ENCODE results near the gene ZPLD1. TPM values are rescaled to one million over a fixed set of nuclear protein-coding genes. Genes with fewer than 3 reads are reported as not detected.

ZPLD1 gene
- total and polyA plus RNA-seq, 2 of the 4 experiments (the other 2 are of a cell fraction) = under 0.01 to 0.03 TPM

DNA sequence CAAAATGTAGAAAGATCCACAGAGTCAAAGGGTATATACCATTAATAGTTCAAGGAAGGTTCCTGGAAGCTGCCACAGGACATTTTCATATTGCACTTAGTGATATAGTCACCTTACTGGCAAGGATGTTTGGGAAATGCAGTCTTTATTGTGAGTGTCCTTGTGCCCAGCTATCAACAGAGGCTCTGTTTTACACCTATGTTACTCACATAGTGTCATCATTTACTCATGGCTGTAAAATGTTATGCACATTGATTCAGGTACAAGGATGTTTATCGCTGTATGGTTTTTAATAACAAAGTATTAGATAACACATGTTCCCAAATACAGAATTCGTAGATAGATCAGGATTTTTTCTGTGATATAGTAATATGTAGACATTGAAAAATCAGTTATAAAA lies 50.9 kb downstream of the ZPLD1 start:
- H3K36me3 ChIP-seq (ENCODE audit: control insufficient read depth, insufficient read depth, low read length) = no peaks in the 10 kb centered on the region
- H3K4me2 ChIP-seq (ENCODE audit: low read depth, low read length) = no peak overlapping the region
- no peak overlapping the region for H4K8ac ChIP-seq (ENCODE audit: low read depth in 2 of 2, low read length in 2 of 2)
- H3K4me3 ChIP-seq (ENCODE audit: insufficient read depth, low read depth, low read length) = no peak overlapping the region
- H4K20me1 ChIP-seq (ENCODE audit: insufficient read depth, low read length) = no peaks in the 10 kb centered on the region
- no peak overlapping the region for H3K27ac ChIP-seq (ENCODE audit: insufficient read depth, low read length)
- no peak for ATAC-seq (ENCODE audit: low read depth)
- H3K9me1 ChIP-seq (ENCODE audit: insufficient read depth, low read length) = no peaks in the 10 kb centered on the region
- no peaks in the 10 kb centered on the region for H3K4me1 ChIP-seq (ENCODE audit: control insufficient read depth, insufficient read depth, low read length)
- no peak overlapping the region for H2AK5ac ChIP-seq (ENCODE audit: low read depth, low read length)
- H4K91ac ChIP-seq (ENCODE audit: insufficient read depth, low read depth, low read length) = no peak overlapping the region
- H2AK9ac ChIP-seq (replicated peaks; ENCODE audit: low read depth, low read length, poor library complexity) = no peak overlapping the region
- no peak overlapping the region for H3K56ac ChIP-seq (ENCODE audit: extremely low read depth, insufficient read depth, low read length)
- CTCF ChIA-PET = no interaction called here
- intact Hi-C loops (cut with micrococcal nuclease) = no loop called here
- H3K9me3 ChIP-seq (ENCODE audit: control insufficient read depth, insufficient read depth, low read length) = no peaks in the 10 kb centered on the region
- H3K27me3 ChIP-seq (ENCODE audit: control insufficient read depth, insufficient read depth, low read length) = no peaks in the 10 kb centered on the region
- H2BK15ac ChIP-seq (ENCODE audit: low read depth, low read length) = no peak overlapping the region
- no peak overlapping the region for H2BK20ac ChIP-seq (ENCODE audit: low read depth, low read length)
- H3K9ac ChIP-seq (ENCODE audit: low read depth, low read length) = no peak overlapping the region
- H2BK120ac ChIP-seq (ENCODE audit: low read depth, low read length) = no peak overlapping the region
- in situ Hi-C loops (cut with MboI; ENCODE audit: low sequenced_read_pairs) = no loop called here
- H3K18ac ChIP-seq (ENCODE audit: low read depth, low read length) = no peak overlapping the region
- H3K14ac ChIP-seq (replicated peaks; ENCODE audit: low read depth, low read length) = no peak overlapping the region
- H3K4ac ChIP-seq (ENCODE audit: low read depth, low read length) = no peak overlapping the region
- H2AFZ ChIP-seq (replicated peaks; ENCODE audit: low read length, poor library complexity) = no peak overlapping the region
- no peak for DNase-seq
- BruUV-seq (replicated peaks) = no TSS peak
- no peak for TF ChIP-seq FOS (IDR thresholded peaks at IDR 0.05; ENCODE audit: low read depth, low read length)
- TF ChIP-seq RAD21 (IDR thresholded peaks at IDR 0.05; ENCODE audit: low read length) = no peak
- TF ChIP-seq, protein P1, sequence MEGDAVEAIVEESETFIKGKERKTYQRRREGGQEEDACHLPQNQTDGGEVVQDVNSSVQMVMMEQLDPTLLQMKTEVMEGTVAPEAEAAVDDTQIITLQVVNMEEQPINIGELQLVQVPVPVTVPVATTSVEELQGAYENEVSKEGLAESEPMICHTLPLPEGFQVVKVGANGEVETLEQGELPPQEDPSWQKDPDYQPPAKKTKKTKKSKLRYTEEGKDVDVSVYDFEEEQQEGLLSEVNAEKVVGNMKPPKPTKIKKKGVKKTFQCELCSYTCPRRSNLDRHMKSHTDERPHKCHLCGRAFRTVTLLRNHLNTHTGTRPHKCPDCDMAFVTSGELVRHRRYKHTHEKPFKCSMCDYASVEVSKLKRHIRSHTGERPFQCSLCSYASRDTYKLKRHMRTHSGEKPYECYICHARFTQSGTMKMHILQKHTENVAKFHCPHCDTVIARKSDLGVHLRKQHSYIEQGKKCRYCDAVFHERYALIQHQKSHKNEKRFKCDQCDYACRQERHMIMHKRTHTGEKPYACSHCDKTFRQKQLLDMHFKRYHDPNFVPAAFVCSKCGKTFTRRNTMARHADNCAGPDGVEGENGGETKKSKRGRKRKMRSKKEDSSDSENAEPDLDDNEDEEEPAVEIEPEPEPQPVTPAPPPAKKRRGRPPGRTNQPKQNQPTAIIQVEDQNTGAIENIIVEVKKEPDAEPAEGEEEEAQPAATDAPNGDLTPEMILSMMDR (conservative IDR thresholded peaks at IDR 0.05; ENCODE audit: low read depth, low read length) = no peak
- whole genome bisulfite sequencing, 2 experiments (ENCODE audit: extremely low coverage in 2 of 2, insufficient read length in 1 of 2) = no CpG with 5 or more reads among the region's 2 CpGs
- H3K79me1 ChIP-seq (ENCODE audit: low read depth in 1 of 2, low read length in 2 of 2) = no peaks in the 10 kb centered on the region
- no peak overlapping the region for H4K5ac ChIP-seq (ENCODE audit: low read depth, low read length)
- H3K23ac ChIP-seq (ENCODE audit: low read depth, low read length) = no peak overlapping the region
- no peak overlapping the region for H2BK5ac ChIP-seq (ENCODE audit: low read depth, low read length, poor library complexity, severe bottlenecking)
- POLR2A ChIA-PET (ENCODE audit: unreplicated experiment) = no interaction called here
- dilution Hi-C loops (cut with HindIII; ENCODE audit: low sequenced_read_pairs, unreplicated experiment) = no loop called here
